Renal cortical epithelial cell (primary cell): Measurements from ENCODE around the gene GFY. TPM values are rescaled to one million over a fixed set of nuclear protein-coding genes. Genes with fewer than 3 reads are reported as not detected.
"Not testable (repeated sequence)": the region's sequence is repeated elsewhere in the genome, so short reads cannot be mapped to it uniquely, and the experiment has no call there.

Experiments
- DNase-seq: peaks from one replicate; pipeline ENCODE4 v3.0.0-alpha.2; 2011; ENCODE audit warnings: low read depth
- total RNA-seq: library from RNA; depleted of rRNA; stranded (reverse); fragments of >200 nt; gene quantifications from 2 replicates; pipeline ENCODE4 v1.2.3, GENCODE V29; 2014

Gene GFY
- total RNA-seq, 1 donor from 2014 or later: not detected

DNA sequence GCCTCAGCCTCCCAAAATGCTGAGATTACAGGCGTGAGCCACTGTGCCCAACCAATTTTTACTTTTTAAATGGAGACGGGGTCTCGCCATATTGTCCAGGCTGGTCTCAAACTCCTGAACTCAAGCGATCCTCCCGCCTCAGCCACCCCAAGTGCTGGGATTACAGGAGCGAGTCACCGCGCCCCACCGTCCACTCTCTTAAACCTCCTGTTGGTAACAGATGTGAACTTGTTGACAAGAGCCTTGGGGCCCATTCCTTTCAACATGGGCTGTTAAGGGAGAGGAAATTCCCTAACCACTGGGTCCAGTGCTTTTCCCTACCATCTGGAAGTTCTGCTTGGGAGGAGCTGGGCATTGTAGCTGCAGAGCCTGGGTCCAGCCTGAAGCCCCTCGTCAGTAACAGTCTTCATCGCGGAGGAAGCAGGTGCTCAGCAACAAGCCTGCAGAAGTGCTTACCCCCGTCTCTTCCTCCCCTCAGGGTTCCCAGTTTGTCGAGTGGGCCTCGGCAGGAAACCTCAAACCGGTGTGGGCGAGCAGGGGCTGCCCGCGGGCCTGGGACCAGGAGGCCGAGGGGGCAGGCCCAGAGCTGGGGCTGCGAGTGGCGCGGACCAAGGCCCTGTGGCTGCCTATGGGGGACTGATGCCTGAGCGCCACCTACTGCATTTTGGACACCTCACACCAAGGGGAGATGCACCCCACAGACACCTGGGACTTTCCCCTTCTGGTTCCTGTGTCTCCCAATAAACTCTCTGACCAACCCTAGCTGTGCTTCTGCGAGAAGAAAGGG is 44.8 kb downstream of the GFY start:
- no peak for DNase-seq

DNA sequence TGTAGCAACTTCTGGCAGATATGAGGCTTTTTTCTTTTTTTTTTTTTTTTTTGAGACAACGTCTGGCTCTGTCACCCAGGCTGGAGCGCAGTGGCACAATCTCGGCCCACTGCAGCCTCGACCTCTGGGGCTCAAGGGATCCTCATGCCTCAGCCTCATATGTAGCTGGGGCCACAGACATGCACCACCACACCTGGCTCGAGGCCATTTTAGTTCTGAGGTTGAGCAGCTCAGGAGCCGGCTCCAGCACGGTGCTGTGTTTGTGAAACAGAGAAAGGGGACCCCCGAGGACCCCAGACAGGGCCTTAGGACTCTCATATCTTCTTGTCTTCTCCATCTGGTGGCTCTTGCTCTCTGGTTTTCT is 45.4 kb downstream of the GFY start:
- no peak for DNase-seq

DNA sequence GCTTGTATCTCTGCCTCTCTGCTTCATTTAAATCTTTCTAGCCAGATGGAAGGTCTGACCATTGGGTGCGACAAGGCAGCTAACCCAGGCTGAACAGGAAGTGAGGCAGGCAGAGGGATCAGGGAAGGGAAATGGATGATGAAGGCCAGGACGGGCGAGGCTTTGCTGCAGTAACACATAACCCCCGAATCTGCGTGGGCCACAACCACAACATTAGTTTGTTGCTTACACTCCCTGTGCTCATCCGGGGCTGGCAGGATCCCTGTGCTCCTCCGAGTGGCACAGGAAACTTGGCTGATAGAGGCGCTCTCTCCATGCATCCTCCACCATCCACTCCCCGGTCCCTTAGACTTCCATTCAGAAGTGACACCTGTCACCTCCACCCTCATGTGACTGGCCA is 47.7 kb downstream of the GFY start:
- DNase-seq: no peak

DNA sequence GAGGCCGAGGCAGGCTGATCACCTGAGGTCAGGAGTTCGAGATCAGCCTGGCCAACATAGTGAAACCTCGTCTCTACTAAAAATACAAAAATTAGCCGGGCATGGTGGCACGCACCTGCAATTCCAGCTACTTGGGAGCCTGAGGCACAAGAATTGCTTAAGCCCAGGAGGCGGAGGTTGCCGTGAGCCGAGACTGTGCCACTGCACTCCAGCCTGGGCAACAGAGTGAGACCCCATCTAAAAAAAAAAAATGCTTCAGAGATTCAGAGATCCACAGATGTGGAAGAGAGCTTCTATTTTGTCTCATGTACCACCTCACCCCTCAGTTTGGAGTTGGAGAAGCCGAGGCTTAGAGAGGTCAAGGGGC is 48.3 kb downstream of the GFY start:
- not testable (repeated sequence) for DNase-seq

DNA sequence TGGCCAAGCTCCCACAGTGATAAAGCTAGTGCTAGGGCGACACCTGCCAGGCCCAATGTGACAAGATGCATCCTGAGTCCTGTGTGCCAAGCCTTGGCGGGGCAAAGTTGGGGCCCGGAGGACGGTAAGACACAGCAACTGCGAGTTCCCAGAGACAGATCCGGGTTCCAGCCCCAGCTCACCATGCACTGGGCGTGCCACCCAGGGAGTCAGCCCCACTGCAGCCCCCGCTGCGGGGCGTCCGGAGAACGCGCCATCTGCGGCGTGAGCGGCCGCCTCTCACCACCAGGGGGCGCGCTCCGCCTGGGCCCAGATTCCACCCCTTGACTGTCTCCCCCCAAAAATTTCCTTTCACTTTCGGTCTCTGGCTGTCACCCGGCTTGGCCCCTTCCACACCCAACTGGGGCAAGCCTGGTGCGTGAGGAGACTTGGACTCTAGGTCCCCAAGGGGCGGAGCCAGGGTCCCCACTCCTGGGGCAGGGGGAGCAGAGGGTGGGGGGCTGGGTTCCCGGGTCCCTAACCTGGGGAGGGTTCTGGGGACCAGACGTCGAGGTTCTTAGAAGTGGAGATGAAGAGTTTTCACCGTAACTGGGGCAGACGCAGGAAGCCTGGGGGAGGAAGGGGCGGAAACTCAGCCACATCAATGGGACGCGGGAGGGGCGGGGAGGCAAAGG is 48.8 kb downstream of the GFY start, which contains the start of gene FLT3LG:
FLT3LG (plus strand) TSS at position 348 of the 674 bp plus-strand sequence. CDS start 425 bp downstream, outside the sequence.
- DNase-seq: peak; percentile 30

DNA sequence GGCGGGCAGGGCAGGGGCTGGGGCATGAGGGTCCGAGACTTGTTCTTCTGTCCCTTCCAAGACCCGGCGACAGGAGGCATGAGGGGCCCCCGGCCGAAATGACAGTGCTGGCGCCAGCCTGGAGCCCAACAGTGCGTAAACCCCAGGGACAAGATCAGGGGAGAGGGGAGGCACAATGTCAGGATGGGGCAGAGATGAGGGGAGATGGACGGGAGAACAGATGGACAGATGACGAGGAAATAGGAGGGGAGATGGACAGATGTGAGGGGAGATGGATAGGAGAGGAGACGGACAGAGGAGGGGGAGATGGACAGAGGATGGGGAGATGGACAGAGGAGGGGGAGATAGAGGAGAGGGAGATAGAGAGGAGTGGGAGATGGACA is 49.3 kb downstream of the GFY start:
- no peak for DNase-seq

DNA sequence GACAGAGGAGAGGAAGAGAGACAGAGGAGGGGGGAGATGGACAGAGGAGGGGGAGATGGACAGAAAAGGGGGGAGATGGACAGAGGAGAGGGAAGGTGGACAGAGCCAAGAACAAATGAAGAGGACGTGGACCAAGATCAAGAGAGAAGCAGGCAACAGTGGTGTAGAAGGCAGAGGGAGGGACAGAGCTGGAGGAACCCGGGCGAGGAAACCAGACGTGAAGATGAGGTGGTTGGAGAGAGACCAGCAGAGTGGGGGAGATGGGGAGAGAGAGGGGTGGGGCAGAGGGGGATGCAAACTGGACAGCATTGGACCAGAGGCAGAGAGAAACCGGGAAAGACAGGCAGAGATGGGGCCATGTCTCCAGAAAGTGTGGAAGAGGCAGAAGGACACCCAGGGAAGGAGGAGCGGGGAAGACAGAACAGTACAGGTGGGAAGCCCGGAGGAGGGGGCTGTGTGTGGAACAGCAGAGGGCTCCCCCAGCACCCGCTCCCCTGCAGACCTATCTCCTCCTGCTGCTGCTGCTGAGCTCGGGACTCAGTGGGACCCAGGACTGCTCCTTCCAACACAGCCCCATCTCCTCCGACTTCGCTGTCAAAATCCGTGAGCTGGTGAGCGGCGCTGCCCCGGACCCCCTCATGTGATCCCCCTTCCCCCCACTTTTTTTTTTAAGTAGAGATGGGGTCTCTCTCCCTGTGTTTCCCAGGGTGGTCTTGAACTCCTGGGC is 50.2 kb downstream of the GFY start:
- no peak for DNase-seq

DNA sequence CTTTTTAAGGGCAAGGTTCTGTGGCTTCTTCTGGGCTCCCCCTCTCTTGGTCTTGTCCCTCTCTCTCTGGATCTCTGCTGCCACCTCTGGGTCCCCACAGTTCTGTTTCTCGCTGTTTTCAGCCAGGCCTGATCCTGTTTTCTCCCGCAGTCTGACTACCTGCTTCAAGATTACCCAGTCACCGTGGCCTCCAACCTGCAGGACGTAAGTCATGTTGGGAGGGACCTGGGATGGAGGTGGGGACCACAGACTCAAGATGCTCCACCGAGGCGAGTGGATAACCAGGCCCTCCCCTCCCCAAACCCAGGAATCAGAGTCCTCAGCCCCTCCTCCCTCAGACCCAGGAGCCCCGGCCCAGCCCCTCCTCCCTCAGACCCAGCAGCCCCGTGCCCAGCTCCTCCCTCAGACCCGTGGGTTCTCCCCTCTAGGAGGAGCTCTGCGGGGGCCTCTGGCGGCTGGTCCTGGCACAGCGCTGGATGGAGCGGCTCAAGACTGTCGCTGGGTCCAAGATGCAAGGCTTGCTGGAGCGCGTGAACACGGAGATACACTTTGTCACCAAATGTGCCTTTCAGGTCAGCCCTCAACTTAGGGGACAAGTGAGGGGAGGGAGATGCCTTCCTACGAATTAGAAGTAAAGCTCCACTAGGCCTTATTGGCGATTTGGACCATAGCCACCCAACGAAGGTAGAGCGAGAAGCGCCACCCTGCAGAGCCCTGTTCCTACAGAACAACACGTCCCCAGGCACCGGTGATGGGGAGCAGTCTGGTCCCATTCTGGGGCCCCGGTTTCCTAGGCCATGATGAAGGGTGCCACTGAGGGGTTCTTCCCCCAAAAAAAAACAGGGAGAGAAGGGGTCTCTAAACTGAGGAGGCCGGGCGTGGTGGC is 51.0 kb downstream of the GFY start:
- peak; percentile 16 for DNase-seq

Other genes with a start within 250 kb of the GFY start
- 0.25 TPM in 1 of 2 replicates, not detected in the other for gene SLC6A16, start 100.2 kb upstream of the GFY start, total RNA-seq
- not detected in 2 replicates for gene CD37, start 90.0 kb upstream of the GFY start, total RNA-seq
- 28.0 and 34.2 TPM in 2 replicates for gene TEAD2, start 63.0 kb upstream of the GFY start, total RNA-seq
- 0.17 and 0.35 TPM in 2 replicates for gene DKKL1, start 61.5 kb upstream of the GFY start, total RNA-seq
- not detected in 2 replicates for gene KASH5, start 37.1 kb upstream of the GFY start, total RNA-seq
- not detected in 2 replicates for gene PTH2, start 1.9 kb upstream of the GFY start, total RNA-seq
- gene SLC17A7, start 16.1 kb downstream of the GFY start, total RNA-seq: 0.15 TPM in 1 of 2 replicates, not detected in the other
- 120 and 197 TPM in 2 replicates for gene PIH1D1, start 26.4 kb downstream of the GFY start, total RNA-seq
- 30.5 and 64.1 TPM in 2 replicates for gene ALDH16A1, start 27.8 kb downstream of the GFY start, total RNA-seq
- 1.3 and 1.7 TPM in 2 replicates for gene FLT3LG, start 48.8 kb downstream of the GFY start, total RNA-seq
- gene RPL13A, start 62.2 kb downstream of the GFY start, total RNA-seq: 962 and 2,738 TPM in 2 replicates
- gene RPS11, start 71.0 kb downstream of the GFY start, total RNA-seq: 2,210 and 4,384 TPM in 2 replicates
- 23.4 and 47.7 TPM in 2 replicates for gene FCGRT, start 87.3 kb downstream of the GFY start, total RNA-seq
- gene RCN3, start 102.6 kb downstream of the GFY start, total RNA-seq: 0.75 and 1.6 TPM in 2 replicates
- 37.9 and 117 TPM in 2 replicates for gene NOSIP, start 155.2 kb downstream of the GFY start, total RNA-seq
- gene PRRG2, start 155.9 kb downstream of the GFY start, total RNA-seq: 4.2 and 7.2 TPM in 2 replicates
- 0.87 and 8.7 TPM in 2 replicates for gene PRR12, start 165.8 kb downstream of the GFY start, total RNA-seq
- gene RRAS, start 214.8 kb downstream of the GFY start, total RNA-seq: 32.5 and 40.5 TPM in 2 replicates
- gene SCAF1, start 216.8 kb downstream of the GFY start, total RNA-seq: 12.5 and 50.9 TPM in 2 replicates
- 68.4 and 89.3 TPM in 2 replicates for gene IRF3, start 240.5 kb downstream of the GFY start, total RNA-seq
- 1.9 and 5.9 TPM in 2 replicates for gene BCL2L12, start 240.5 kb downstream of the GFY start, total RNA-seq